ENCODE data around the gene DOCK2.

Gene DOCK2

GRCh38 chr5:169856571-169856970 lies 219.5 kb downstream of the DOCK2 start:
- Histone ChIP-seq H3K36me3 (ENCODE audit: low read length) (no peaks in the 10 kb centered on the region), H2AFZ (ENCODE audit: low read depth, low read length, severe bottlenecking) (no peak overlapping the region), H4K20me1 (ENCODE audit: low read depth, low read length) (no peaks in the 10 kb centered on the region; the same call in 1 of the 2 replicates), H3K4me3 (ENCODE audit: insufficient read depth, low read length, poor library complexity, severe bottlenecking) (no peak overlapping the region), H3K9me2 (replicated peaks; ENCODE audit: insufficient read depth, low read length) (no peaks in the 10 kb centered on the region), H3F3A (ENCODE audit: insufficient read depth) (no peaks in the 10 kb centered on the region), H3K4me2 (ENCODE audit: low read depth, low read length, poor library complexity, severe bottlenecking) (no peak overlapping the region), H3K9me3 (ENCODE audit: insufficient read depth, low read length) (no peaks in the 10 kb centered on the region), H3K27ac (ENCODE audit: low read depth, low read length) (no peak overlapping the region), H3K9ac (ENCODE audit: low read length) (no peak overlapping the region), H3K79me2 (ENCODE audit: insufficient read depth, low read length) (peaks cover 5% of the 10 kb centered on the region; the same call in 1 of the 2 replicates), H3K27me3 (ENCODE audit: low read length) (no peaks in the 10 kb centered on the region)
- no peak for TF ChIP-seq EZH2phosphoT487 (conservative IDR thresholded peaks at IDR 0.05; ENCODE audit: low read length)

GRCh38 chr5:169860585-169860984 lies 223.5 kb downstream of the DOCK2 start:
- Histone ChIP-seq H3K79me2 (ENCODE audit: insufficient read depth, low read length) (peaks cover 5% of the 10 kb centered on the region; the same call in 1 of the 2 replicates), H3K27me3 (ENCODE audit: low read length) (no peaks in the 10 kb centered on the region), H2AFZ (ENCODE audit: low read depth, low read length, severe bottlenecking) (no peak overlapping the region), H3K4me3 (ENCODE audit: insufficient read depth, low read length, poor library complexity, severe bottlenecking) (no peak overlapping the region), H3K27ac (ENCODE audit: low read depth, low read length) (no peak overlapping the region), H3K36me3 (ENCODE audit: low read length) (no peaks in the 10 kb centered on the region; the same call in 1 of the 2 replicates), H4K20me1 (ENCODE audit: low read depth, low read length) (no peaks in the 10 kb centered on the region; the same call in 1 of the 2 replicates), H3K9me3 (ENCODE audit: insufficient read depth, low read length) (no peaks in the 10 kb centered on the region), H3F3A (ENCODE audit: insufficient read depth) (no peaks in the 10 kb centered on the region), H3K4me2 (ENCODE audit: low read depth, low read length, poor library complexity, severe bottlenecking) (no peak overlapping the region), H3K9ac (ENCODE audit: low read length) (no peak overlapping the region), H3K9me2 (replicated peaks; ENCODE audit: insufficient read depth, low read length) (no peaks in the 10 kb centered on the region)
- TF ChIP-seq CTCF (IDR thresholded peaks at IDR 0.05; ENCODE audit: insufficient read depth, low read length, poor library complexity, severe bottlenecking) (no peak), EZH2phosphoT487 (conservative IDR thresholded peaks at IDR 0.05; ENCODE audit: low read length) (no peak)

GRCh38 chr5:169861433-169861832 lies 224.4 kb downstream of the DOCK2 start:
- H3K4me3 ChIP-seq (ENCODE audit: insufficient read depth, low read length, poor library complexity, severe bottlenecking): no peak overlapping the region
- H3K9me3 ChIP-seq (ENCODE audit: insufficient read depth, low read length): no peaks in the 10 kb centered on the region
- peaks cover 5% of the 10 kb centered on the region; the same call in 1 of the 2 replicates for H3K79me2 ChIP-seq (ENCODE audit: insufficient read depth, low read length)
- H3K4me2 ChIP-seq (ENCODE audit: low read depth, low read length, poor library complexity, severe bottlenecking): no peak overlapping the region
- H4K20me1 ChIP-seq (ENCODE audit: low read depth, low read length): no peaks in the 10 kb centered on the region; the same call in 1 of the 2 replicates
- H3K9ac ChIP-seq (ENCODE audit: low read length): no peak overlapping the region
- H3F3A ChIP-seq (ENCODE audit: insufficient read depth): no peaks in the 10 kb centered on the region
- no peaks in the 10 kb centered on the region for H3K9me2 ChIP-seq (replicated peaks; ENCODE audit: insufficient read depth, low read length)
- TF ChIP-seq CTCF (IDR thresholded peaks at IDR 0.05; ENCODE audit: insufficient read depth, low read length, poor library complexity, severe bottlenecking) (no peak), EZH2phosphoT487 (conservative IDR thresholded peaks at IDR 0.05; ENCODE audit: low read length) (no peak)
- no peak overlapping the region for H2AFZ ChIP-seq (ENCODE audit: low read depth, low read length, severe bottlenecking)
- no peaks in the 10 kb centered on the region; the same call in 1 of the 2 replicates for H3K36me3 ChIP-seq (ENCODE audit: low read length)
- H3K27me3 ChIP-seq (ENCODE audit: low read length): no peaks in the 10 kb centered on the region
- H3K27ac ChIP-seq (ENCODE audit: low read depth, low read length): no peak overlapping the region

GRCh38 chr5:169861934-169862333 lies 224.9 kb downstream of the DOCK2 start:
- Histone ChIP-seq H3K36me3 (ENCODE audit: low read length) (no peaks in the 10 kb centered on the region; the same call in 1 of the 2 replicates), H3K9ac (ENCODE audit: low read length) (no peak overlapping the region)

More at GRCh38 chr5:169861934-169862333, 224.9 kb downstream of the DOCK2 start:
- Histone ChIP-seq H3K4me3 (ENCODE audit: insufficient read depth, low read length, poor library complexity, severe bottlenecking) (no peak overlapping the region), H3K9me2 (replicated peaks; ENCODE audit: insufficient read depth, low read length) (no peaks in the 10 kb centered on the region), H3F3A (ENCODE audit: insufficient read depth) (no peaks in the 10 kb centered on the region), H2AFZ (ENCODE audit: low read depth, low read length, severe bottlenecking) (no peak overlapping the region), H4K20me1 (ENCODE audit: low read depth, low read length) (no peaks in the 10 kb centered on the region), H3K9me3 (ENCODE audit: insufficient read depth, low read length) (no peaks in the 10 kb centered on the region), H3K79me2 (ENCODE audit: insufficient read depth, low read length) (peaks cover 5% of the 10 kb centered on the region; the same call in 1 of the 2 replicates), H3K27me3 (ENCODE audit: low read length) (no peaks in the 10 kb centered on the region), H3K4me2 (ENCODE audit: low read depth, low read length, poor library complexity, severe bottlenecking) (no peak overlapping the region), H3K27ac (ENCODE audit: low read depth, low read length) (no peak overlapping the region)
- no peak for TF ChIP-seq EZH2phosphoT487 (conservative IDR thresholded peaks at IDR 0.05; ENCODE audit: low read length)
- no peak for TF ChIP-seq CTCF (IDR thresholded peaks at IDR 0.05; ENCODE audit: insufficient read depth, low read length, poor library complexity, severe bottlenecking)
